Kidney epithelial cell (primary cell): ENCODE measurements around the gene SYNE1. TPM values are rescaled to one million over a fixed set of nuclear protein-coding genes. Genes with fewer than 3 reads are reported as not detected.

Experiments
- DNase-seq: peaks from one replicate; pipeline ENCODE4 v3.0.0-alpha.2; 2010; ENCODE audit warnings: low read depth
- H3K27me3 ChIP-seq: 2 replicates; pipeline ENCODE4 v1.6.0; 2011; ENCODE audit warnings: low read length; ENCODE audit not compliant: control insufficient read depth, insufficient read depth
- H3K36me3 ChIP-seq: 2 replicates; pipeline ENCODE4 v1.5.1; 2011; ENCODE audit warnings: low read length; ENCODE audit not compliant: control insufficient read depth, insufficient read depth
- H3K4me3 ChIP-seq: 2 replicates; pipeline ENCODE4 v1.5.1; 2011; ENCODE audit warnings: low read depth, mild to moderate bottlenecking, control low read depth, low read length
- total RNA-seq: library from RNA; depleted of rRNA; stranded (reverse); fragments of >200 nt; gene quantifications from 2 replicates; pipeline ENCODE4 v1.2.3, GENCODE V29; 2015
- TF ChIP-seq, protein P1 (sequence below): IDR thresholded peaks from 2 replicates; pipeline ENCODE4 v1.5.1; 2011; ENCODE audit warnings: mild to moderate bottlenecking, moderate library complexity, low read length, control low read depth, inconsistent platforms; ENCODE audit not compliant: insufficient read depth, poor library complexity, severe bottlenecking

Gene SYNE1
- total RNA-seq, 1 donor from 2014 or later: 43.1 TPM

DNA sequence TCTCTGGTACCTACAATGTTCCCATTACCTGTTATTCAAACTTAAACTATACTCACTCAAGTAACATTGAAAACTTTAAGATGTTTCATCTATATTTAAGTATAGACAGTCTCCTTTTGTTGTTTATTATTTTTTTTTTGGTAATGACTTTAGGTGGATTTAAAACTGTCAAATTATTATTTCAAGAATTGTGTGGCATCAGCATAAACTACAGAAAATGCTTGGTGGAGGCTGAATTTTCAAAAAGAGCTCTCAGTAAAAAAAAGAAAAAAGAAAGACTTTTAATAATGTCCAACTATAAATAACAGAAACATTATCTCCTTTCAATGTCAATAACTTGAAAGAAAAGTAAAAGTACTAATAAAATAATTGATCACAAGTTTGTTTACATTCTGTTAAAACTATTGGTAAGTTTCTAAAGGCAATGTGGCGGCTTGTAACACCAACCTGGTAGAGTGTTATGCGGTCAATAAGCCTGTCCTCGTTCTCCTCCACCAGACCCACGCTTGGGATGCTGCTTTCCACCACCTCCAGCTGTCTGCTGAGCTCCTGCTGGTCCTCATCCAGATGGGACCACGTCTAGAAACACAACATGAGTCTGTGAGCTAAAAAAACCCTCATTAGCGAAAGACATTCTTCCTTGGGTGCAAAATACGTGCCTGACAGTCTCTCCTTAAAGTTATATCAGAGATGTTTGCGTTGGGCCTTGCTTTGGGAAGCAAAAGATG is 400.6 kb downstream of the SYNE1 start:
- no peak for DNase-seq
- Histone ChIP-seq H3K4me3 (no peak overlapping the region), H3K36me3 (no peaks in the 10 kb centered on the region), H3K27me3 (no peaks in the 10 kb centered on the region)
- TF ChIP-seq, protein P1, sequence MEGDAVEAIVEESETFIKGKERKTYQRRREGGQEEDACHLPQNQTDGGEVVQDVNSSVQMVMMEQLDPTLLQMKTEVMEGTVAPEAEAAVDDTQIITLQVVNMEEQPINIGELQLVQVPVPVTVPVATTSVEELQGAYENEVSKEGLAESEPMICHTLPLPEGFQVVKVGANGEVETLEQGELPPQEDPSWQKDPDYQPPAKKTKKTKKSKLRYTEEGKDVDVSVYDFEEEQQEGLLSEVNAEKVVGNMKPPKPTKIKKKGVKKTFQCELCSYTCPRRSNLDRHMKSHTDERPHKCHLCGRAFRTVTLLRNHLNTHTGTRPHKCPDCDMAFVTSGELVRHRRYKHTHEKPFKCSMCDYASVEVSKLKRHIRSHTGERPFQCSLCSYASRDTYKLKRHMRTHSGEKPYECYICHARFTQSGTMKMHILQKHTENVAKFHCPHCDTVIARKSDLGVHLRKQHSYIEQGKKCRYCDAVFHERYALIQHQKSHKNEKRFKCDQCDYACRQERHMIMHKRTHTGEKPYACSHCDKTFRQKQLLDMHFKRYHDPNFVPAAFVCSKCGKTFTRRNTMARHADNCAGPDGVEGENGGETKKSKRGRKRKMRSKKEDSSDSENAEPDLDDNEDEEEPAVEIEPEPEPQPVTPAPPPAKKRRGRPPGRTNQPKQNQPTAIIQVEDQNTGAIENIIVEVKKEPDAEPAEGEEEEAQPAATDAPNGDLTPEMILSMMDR: no peak

- H3K36me3 ChIP-seq: no peaks in the 10 kb centered on the region
- no peak overlapping the region for H3K4me3 ChIP-seq
- no peak for DNase-seq
- TF ChIP-seq, protein P1: no peak
- no peaks in the 10 kb centered on the region for H3K27me3 ChIP-seq
Measured at GRCh38 chr6:152233547-152234320, 403.4 kb downstream of the SYNE1 start.

GRCh38 chr6:152232501-152233151 is 404.5 kb downstream of the SYNE1 start:
- no peaks in the 10 kb centered on the region for H3K27me3 ChIP-seq
- H3K4me3 ChIP-seq: no peak overlapping the region
- TF ChIP-seq, protein P1: no peak
- no peaks in the 10 kb centered on the region for H3K36me3 ChIP-seq
- no peak for DNase-seq

DNA sequence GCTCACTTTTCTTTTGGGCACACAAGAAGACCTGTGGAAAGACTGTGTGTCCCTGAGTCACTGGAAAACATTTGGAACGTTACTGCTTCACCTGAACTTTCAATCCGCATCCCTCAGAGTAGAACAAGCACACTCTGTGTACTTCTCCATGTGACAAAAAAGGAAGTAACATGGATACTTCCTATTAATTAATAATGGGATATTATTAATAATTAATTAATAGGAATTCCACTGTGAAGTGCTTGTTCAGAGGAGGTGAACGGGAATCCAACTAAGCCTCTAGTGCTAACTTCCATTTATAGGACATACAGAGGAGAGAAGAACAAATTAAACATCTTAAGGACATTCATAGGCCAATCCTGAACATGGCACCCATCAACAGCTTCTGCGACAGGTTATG is 407.8 kb downstream of the SYNE1 start:
- Histone ChIP-seq H3K36me3 (no peaks in the 10 kb centered on the region), H3K27me3 (no peaks in the 10 kb centered on the region), H3K4me3 (no peak overlapping the region)
- TF ChIP-seq, protein P1: no peak
- no peak for DNase-seq

- DNase-seq: no peak
- no peak overlapping the region for H3K4me3 ChIP-seq
- no peaks in the 10 kb centered on the region for H3K27me3 ChIP-seq
- peaks cover 3% of the 10 kb centered on the region for H3K36me3 ChIP-seq
- TF ChIP-seq, protein P1: no peak
Measured at GRCh38 chr6:152226119-152226518, 411.0 kb downstream of the SYNE1 start.
